Choroid plexus epithelial cell (primary cell): ENCODE results near the gene ADK.
A peak's percentile ranks its signal among the peaks of the same experiment; 100 is the strongest.

Experiments
- DNase-seq: peaks from one replicate; pipeline ENCODE4 v3.0.0-alpha.2; 2010; ENCODE audit warnings: low read depth
- H3K4me3 ChIP-seq: 2 replicates; pipeline ENCODE4 v1.5.1; 2011; ENCODE audit warnings: low read depth, mild to moderate bottlenecking, control low read depth, low read length, moderate library complexity
- CTCF ChIP-seq: conservative IDR thresholded peaks from 2 replicates; pipeline ENCODE4 v1.5.1; 2011; ENCODE audit warnings: low read depth, mild to moderate bottlenecking, control low read depth, inconsistent platforms, low read length, moderate library complexity

The ADK gene

GRCh38 chr10:74233281-74233680 lies 82.3 kb downstream of the ADK start:
- TF ChIP-seq CTCF, result no peak
- H3K4me3 ChIP-seq, result no peak overlapping the region
- DNase-seq, result no peak

- peak; percentile 43 for TF ChIP-seq CTCF
- DNase-seq, result peak; percentile 39
- no peak overlapping the region for H3K4me3 ChIP-seq
These were observed 83.5 kb downstream of the ADK start for GRCh38 chr10:74234569-74234968.

- H3K4me3 ChIP-seq, result no peak overlapping the region
- TF ChIP-seq CTCF, result no peak
- no peak for DNase-seq
These were observed 87.0 kb downstream of the ADK start for GRCh38 chr10:74238031-74238431.

GRCh38 chr10:74238516-74238915 lies 87.5 kb downstream of the ADK start:
- no peak for TF ChIP-seq CTCF
- H3K4me3 ChIP-seq, result no peak overlapping the region
- DNase-seq, result no peak

GRCh38 chr10:74243067-74243466 lies 92.0 kb downstream of the ADK start:
- H3K4me3 ChIP-seq, result no peak overlapping the region
- TF ChIP-seq CTCF, result no peak
- DNase-seq, result no peak

- TF ChIP-seq CTCF, result peak; percentile 50
- no peak overlapping the region for H3K4me3 ChIP-seq
- peak; percentile 81 for DNase-seq
These were observed 93.2 kb downstream of the ADK start for GRCh38 chr10:74244097-74244685.

- no peak for TF ChIP-seq CTCF
- DNase-seq, result no peak
- no peak overlapping the region for H3K4me3 ChIP-seq
These were observed 93.8 kb downstream of the ADK start for GRCh38 chr10:74244807-74245206.
